GM23248 (cell line): ENCODE results near the gene MRPL40.

ENCODE experiments used
- EZH2 ChIP-seq: fragments of 200-600 bp; sonication (generic); IDR thresholded peaks from 2 replicates; pipeline ENCODE4 v1.6.1; 2018; ENCODE audit warnings: antibody characterized with exemption, mild to moderate bottlenecking; ENCODE audit not compliant: insufficient read depth, poor library complexity, severe bottlenecking
- EZH2phosphoT487 ChIP-seq: fragments of 200-600 bp; sonication (generic); IDR thresholded peaks from 2 replicates; pipeline ENCODE4 v1.6.1; 2018; ENCODE audit warnings: antibody characterized with exemption, moderate library complexity, mild to moderate bottlenecking, low read depth; ENCODE audit not compliant: insufficient read depth

DNA sequence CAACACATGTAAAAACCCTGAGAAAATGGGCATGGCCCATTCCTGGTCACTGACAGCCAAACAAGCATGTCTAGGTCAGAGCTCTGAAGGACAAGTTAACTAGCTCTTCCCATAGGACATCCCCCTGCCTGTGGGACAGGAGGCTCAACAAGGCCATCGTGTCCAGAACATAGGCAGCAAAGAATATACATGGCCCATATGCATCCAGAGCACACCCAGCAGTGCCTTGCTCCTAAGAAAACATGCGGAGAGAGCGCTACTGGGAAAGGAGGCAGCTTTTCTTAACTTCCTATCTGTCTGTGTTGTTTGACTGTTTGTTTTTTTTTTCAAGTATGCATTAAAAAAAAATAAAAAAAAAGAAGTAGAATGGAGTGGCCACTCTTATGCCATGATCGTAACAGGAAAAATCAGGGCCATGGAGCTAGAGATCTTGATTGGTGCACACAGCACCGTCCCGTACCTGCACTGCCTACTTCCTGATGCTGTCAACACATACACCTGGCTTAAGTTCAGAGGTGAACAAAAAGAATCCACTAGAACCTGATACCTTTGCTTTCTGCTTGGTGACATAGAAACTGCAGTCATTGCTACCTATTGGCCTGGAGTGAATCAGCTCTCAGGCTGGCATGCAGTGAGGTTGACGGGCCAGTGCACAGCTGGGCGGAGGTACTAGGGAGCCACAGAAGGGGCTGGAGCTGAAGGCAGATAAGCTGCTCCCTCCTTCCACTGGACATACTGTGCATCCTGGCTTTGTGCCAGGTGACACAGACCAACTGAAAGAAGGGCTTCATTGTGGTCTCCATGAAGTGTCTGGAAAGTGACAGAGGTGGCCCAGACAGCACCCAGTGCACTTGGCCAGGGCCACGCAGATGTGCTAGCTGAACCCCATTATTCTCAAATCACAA, 34.8 kb downstream of the MRPL40 start:
- TF ChIP-seq EZH2 (no peak), EZH2phosphoT487 (no peak)
